ENCODE measurements around the gene PCYT2.

GRCh38 chr17:81863123-81863675 is 48.0 kb downstream of the PCYT2 start:
- TF ChIP-seq POLR2A (IDR thresholded peaks at IDR 0.05), result no peak
- TF ChIP-seq CTCF (IDR thresholded peaks at IDR 0.05), result no peak
- no peak for TF ChIP-seq EP300 (IDR thresholded peaks at IDR 0.05; ENCODE audit: low read depth)
